ENCODE measurements around the gene BLCAP.

DNA sequence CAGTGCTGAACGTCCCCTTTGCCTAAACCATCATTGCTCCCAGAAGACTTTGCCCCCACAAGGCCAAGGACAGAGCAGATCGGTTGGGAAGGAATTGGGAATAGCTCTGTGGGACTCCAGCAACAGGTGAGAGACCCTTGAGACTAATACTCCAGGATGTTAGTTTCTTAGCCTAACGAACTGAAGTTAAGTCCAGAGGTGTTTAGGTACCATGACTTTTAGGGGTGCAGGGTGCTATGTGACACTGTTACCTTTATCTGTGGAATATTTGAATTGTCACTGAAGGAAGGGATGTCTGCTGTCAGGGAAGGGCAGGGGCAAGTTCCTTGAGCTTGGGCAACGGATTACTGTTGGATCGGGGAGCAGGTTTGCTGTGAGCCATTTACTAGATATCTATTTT, 1.9 kb downstream of the BLCAP start:
- no peak for TF ChIP-seq EZH2phosphoT487 (IDR thresholded peaks at IDR 0.05; ENCODE audit: borderline replicate concordance, low read length)
- TF ChIP-seq, protein P1, sequence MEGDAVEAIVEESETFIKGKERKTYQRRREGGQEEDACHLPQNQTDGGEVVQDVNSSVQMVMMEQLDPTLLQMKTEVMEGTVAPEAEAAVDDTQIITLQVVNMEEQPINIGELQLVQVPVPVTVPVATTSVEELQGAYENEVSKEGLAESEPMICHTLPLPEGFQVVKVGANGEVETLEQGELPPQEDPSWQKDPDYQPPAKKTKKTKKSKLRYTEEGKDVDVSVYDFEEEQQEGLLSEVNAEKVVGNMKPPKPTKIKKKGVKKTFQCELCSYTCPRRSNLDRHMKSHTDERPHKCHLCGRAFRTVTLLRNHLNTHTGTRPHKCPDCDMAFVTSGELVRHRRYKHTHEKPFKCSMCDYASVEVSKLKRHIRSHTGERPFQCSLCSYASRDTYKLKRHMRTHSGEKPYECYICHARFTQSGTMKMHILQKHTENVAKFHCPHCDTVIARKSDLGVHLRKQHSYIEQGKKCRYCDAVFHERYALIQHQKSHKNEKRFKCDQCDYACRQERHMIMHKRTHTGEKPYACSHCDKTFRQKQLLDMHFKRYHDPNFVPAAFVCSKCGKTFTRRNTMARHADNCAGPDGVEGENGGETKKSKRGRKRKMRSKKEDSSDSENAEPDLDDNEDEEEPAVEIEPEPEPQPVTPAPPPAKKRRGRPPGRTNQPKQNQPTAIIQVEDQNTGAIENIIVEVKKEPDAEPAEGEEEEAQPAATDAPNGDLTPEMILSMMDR (IDR thresholded peaks at IDR 0.05; ENCODE audit: low read depth, low read length, poor library complexity, severe bottlenecking) = no peak
